HG03469 (cell line): ENCODE results near the gene RNF115.
"Not testable (repeated sequence)": the region's sequence is repeated elsewhere in the genome, so short reads cannot be mapped to it uniquely, and the experiment has no call there.

Experiments used
- ATAC-seq: cut with Tn5 transposase; IDR thresholded peaks from one replicate; pipeline ENCODE4 v1.9.1; 2021; ENCODE audit warnings: mild to moderate bottlenecking, moderate library complexity, moderate number of reproducible peaks; ENCODE audit not compliant: unreplicated experiment

The RNF115 gene

GRCh38 chr1:145828367-145829026, 4.6 kb upstream of the RNF115 start:
- no peak for ATAC-seq

GRCh38 chr1:145827966-145828365, 4.1 kb upstream of the RNF115 start:
- ATAC-seq: no peak

DNA sequence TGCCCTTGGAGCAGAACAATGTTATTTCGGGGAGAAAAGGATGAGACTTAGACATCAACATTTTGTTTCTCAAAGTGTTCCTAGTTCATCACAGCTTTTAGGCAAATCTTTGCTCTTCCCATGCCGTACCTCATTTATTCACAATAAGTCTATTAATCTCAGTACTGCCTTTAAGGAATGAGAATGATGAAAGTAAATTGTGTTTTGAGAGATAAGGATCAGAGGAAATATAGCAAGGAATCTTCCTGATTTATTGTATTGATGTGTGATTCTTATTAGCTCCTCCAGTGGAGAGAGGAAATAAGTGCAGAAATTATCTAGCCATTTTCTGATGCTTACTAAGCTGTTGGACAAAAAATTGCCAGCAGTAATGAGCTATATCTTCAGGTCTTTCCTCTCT, 2.1 kb upstream of the RNF115 start:
- no peak for ATAC-seq

DNA sequence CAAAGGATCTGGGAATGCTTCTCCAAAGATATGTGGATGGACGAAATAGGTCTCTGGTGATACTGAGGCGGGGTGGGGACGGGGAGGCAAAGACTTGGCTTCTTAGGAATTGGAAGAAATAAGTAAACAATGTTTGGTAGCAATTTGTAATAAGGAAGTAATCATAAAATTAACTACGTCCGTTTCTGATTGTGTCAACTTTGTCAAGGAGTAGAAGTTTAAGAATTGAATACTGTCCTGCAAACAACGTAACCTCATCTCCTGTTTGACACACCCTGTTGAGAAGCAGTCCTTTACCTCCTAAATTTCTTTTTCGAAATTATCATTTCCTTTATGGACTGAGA, 576 bp upstream of the RNF115 start:
- ATAC-seq: no peak

DNA sequence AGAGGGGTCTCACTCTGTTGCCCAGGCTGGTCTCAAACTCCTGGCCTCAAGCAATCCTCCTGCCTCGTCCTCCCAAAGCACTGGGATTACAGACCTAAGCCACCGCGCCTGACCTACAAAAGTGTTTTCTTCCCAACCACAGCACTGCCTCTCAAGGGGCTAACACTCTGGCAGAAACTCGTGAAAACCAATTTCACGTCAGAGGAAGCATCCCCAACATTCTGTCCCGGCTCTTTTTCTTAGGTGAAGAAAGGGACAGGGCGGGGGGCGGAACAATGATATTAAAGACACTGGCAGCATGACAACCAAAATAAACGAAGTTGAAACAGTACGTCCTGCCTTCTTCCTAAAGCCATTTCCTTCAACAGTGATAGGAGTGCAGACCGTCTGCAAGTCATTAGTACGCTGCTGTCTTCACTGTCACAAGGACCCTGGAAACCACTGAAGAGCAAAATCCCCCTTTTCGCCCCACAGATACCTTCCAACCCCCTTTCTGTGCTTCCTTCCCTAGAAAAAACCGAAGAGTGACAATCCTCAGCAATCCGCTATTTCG, 1.0 kb downstream of the RNF115 start:
- not testable (repeated sequence) for ATAC-seq

DNA sequence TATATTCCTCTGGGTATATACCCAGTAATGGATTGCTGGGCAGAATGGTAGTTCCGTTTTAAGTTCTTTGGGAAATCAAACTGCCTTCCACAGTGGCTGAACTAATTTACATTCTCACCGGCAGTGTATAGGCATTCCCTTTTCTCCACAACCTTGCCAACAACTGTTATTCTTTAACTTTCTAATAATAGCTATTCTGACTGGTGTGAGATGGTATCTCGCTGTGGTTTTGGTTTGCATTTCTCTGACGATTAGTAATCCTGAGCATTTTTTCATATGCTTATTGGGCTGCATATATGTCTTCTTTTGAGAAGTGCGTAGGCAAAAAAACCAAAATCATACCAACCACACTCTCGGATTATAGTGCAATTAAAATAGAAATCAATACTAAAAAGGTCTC, 5.8 kb downstream of the RNF115 start:
- not testable (repeated sequence) for ATAC-seq

GRCh38 chr1:145812977-145813810, 10.7 kb downstream of the RNF115 start:
- not testable (repeated sequence) for ATAC-seq

- ATAC-seq: no peak
Observed at GRCh38 chr1:145806844-145807243, 17.1 kb downstream of the RNF115 start.

DNA sequence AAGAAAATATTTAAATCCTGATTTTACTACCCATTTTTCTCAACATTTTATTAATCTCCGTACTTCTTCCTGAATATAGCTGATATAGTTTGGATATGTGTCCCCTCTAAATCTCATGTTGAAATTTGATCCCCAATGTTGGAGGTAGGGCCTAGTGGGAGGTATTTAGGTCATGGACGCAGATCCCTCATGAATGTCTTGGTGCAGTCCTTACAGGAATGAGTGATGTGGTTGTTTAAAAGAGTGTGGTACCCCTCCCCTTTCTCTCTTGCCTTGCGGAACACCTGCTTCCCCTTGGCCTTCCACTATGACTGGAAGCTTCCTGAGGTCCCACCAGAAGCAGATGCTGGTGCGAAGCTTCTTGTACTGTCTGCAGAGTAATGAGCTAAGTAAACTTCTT, 17.5 kb downstream of the RNF115 start:
- no peak for ATAC-seq

GRCh38 chr1:145805057-145805456, 18.8 kb downstream of the RNF115 start:
- ATAC-seq: no peak

DNA sequence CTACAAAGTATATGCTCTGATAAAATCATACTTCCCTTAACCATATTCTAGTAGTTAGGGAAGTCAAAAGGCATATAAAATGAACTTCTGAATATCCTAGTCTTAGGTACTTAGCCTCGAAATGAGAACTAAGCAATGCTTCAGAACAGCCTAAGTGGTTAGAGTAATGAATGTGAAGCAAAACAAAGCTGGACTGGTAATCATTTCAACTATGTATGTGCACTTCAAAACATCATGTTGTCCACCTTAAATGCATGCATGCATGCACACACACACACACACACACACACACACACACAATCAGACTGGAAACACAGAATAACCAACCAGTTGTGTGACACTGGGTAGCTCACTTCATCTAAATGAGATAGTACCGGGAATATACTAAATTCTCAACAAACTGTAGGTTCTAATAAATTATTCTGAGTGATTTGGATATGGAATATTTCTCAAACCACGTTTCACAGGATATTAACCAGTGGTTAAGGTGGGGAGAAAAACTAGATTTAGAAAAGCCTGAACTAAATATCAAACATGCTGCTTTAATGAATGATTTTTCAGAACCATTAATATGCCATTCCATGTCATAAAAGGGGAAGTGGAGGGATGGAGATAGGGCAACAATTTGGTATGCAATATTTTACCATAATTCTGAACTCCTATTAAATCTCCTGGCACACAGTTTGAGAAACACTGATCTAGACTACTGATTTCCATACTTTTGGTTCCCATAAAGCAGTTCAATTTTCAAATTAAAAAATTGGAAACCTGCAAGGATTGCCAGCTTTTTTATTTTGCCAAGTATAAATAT, 19.5 kb downstream of the RNF115 start:
- no peak for ATAC-seq

GRCh38 chr1:145799806-145800205, 24.1 kb downstream of the RNF115 start:
- no peak for ATAC-seq

- ATAC-seq: no peak
Observed at GRCh38 chr1:145796753-145797152, 27.1 kb downstream of the RNF115 start.

DNA sequence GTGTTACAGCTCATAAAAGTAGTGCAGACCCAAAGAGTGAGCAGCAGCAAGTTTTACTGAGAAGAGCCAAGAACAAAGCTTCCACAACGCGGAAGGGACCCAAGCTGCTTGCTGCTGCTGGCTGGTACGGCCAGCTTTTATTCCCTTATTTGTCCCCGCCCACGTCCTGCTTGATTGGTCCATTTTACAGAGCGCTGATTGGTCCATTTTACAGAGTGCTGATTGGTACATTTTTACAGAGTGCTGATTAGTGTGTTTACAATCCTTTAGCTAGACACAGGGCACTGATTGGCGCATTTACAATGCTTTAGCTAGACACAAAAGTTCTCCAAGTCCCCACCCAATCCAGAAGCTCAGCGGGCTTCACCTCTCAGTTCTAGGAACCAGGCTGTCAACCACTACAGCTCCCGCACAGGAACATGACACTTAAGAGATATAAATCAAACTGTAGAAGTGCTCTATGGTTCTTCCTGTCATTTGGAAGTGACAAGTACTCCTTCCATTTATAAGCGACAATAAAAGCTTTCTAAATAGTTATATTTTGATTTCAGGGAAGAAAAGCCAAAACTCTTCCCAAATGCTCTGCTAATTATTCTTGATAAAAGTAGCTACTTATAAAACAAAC, 28.5 kb downstream of the RNF115 start:
- no peak for ATAC-seq

DNA sequence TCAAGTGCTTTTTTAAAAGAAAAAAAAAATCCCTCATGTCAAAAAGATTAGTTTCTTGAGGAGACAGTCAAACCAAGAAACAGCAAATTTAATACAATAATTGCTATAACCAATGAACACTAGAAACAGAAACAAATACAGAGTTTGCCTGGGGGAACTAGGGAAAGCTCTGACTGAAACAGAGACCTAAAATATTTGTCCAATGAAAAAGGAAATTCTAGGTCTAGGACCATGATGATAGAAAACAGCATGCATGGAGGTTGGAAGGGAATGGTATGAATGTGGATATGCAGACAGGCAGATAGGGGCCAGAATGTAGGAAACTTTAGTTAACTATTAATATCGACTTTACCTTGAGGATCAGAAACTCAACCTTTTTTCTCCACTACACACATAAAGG, 31.4 kb downstream of the RNF115 start:
- no peak for ATAC-seq

GRCh38 chr1:145791860-145792259, 32.0 kb downstream of the RNF115 start:
- not testable (repeated sequence) for ATAC-seq

DNA sequence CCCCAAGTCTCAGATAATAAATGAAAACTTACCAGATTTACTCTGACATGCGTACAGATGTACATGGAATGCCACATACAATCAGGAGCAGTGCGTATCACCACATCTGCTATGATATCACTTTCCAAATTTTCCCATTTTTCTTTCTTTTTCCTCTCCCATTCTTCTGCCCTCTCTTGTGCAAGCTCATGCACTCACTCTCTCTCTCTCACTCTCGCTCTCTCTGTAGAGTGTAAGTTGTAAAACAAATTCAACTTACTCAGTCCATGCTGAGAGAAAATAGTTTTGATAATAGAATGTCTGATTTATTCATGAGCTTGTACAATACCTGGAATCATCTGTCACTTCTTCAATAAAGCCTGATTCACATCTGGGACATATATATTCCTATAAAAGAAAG, 35.3 kb downstream of the RNF115 start:
- no peak for ATAC-seq

- no peak for ATAC-seq
Observed at GRCh38 chr1:145786271-145786670, 37.6 kb downstream of the RNF115 start.

DNA sequence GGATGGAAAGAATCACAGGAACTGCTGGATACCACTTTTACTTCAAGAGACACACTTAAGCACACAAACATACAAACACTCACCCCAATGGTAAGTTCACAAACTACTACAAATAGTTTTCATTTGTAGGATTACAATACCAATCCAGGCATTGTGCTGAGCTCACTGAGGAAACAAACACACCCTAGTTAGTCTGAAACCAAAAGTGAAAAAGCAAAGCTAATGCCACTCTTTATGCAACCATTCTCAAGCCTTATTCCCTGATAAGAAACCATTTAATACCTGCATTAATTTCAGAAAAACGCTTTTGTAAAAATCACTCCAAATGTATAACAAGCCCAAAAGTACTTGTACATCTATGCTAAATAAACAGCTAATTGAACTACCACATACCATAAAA, 38.3 kb downstream of the RNF115 start:
- no peak for ATAC-seq

- no peak for ATAC-seq
Observed at GRCh38 chr1:145784409-145784808, 39.5 kb downstream of the RNF115 start.
